ENCODE results near the gene C5orf15.
A peak's percentile ranks its signal among the peaks of the same experiment; 100 is the strongest.
"Not testable (repeated sequence)": the region's sequence is repeated elsewhere in the genome, so short reads cannot be mapped to it uniquely, and the experiment has no call there.

Gene C5orf15

DNA sequence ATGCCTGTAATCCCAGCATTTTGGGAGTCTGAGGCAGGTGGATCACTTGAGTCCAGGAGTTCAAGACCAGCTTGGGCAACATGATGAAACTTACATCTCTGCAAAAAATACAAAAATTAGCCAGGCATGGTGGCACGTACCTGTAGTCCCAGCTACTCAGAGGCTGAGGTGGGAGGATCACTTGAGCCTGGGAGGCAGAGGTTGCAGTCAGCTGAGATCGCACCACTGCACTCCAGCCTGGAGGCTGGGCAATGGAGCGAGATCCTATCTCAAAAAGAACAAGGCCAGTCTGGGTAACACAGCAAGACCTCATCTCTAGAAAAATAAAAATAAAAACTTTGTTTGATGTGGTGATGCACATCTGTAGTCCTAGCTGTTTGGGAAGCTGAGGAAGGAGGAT is 30.8 kb downstream of the C5orf15 start:
- not testable (repeated sequence) for DNase-seq

GRCh38 chr5:133936651-133937015 is 31.8 kb downstream of the C5orf15 start:
- DNase-seq, result no peak

- not testable (repeated sequence) for DNase-seq
Observed at GRCh38 chr5:133935991-133936650, 32.3 kb downstream of the C5orf15 start.

- no peak for DNase-seq
Observed at GRCh38 chr5:133935667-133935940, 32.8 kb downstream of the C5orf15 start.

DNA sequence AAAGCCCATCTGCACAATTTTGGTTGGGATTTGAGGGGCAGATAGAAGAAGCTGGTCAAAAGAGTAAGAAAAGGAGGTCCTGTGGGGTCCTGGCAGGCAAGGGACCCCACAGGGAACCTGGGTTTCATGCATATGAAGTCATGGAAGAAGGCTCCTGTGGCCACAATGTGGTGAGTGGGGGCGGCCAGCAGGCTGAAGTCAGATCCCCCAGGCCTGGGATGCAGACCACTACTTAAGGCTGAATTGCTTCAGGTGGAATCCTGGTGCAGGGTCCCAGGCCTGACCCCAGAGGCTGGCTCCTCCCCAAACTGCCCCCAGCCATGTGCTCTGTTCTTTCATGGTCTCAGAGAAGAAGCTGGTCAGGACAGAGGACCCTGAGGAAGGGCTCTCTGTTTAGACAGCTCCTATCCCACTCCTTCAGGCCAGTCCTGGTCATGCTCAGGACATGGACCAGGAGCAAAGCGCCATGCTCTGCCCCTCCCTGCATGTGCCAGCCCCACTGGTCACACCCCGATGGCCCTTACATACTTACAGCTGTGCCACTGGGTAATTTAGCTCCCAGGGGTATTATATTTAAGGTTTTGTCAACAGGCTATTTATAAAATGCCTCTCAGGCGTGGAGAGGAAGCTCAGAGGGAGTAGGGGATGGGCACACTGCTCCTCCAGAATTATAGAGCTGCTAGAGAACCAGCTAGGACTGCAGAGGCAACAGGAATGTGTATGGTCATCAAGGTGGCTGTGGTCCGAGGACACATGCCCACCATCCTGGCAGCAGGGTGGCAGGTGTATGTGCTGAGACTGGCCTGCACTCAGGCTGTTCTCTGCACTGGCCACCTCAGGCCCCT is 33.4 kb downstream of the C5orf15 start:
- DNase-seq, result no peak

DNA sequence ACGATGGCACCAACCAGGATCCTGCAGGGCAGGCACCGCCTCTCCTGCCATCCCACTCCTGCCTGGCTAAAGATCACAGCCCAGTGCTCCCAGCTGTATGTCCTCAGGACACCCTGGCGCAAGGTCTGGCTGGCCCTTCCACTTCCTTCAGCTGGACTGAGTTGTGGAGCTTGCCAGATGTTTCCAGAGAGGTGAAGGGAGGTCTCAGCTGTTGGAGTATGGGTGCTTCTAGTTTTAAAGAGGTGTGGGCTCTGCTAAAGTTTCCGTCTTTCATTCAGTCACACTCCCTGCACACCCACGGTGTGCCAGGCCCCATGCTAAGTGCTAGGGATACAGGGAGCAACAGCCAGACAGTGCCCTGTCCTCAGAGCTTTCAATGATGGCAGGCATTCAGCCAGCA is 34.1 kb downstream of the C5orf15 start:
- DNase-seq, result no peak

DNA sequence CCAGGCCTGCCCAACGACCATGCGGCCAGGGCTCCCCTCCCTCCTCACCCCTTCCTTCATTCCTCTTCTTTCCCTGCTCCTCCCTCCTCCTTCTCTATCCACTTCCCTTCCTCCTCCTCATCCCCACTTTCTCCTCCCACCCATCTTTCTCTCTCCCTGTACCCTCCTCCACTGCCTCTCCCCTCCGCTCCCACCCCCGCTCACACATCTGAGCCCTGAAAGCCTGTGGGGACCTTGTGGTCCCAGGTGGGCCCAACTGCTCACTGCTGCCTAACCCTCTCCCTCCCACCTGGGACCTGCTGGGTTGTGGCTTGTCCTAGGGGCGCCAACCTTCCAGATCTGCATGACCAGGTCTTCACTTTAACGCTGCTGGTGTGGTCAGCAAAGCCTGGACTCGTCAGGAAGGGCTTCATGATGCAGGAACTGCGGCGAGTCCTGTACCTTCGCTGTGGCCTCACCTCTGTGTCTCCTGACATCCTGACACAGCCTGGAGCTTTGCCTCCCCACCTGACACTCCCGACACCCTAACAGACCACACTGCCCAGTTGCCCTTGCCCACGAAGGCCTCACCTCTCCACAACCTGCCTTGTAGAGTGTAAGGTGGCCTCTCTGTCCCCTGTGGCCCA is 34.6 kb downstream of the C5orf15 start:
- DNase-seq, result no peak

- DNase-seq, result no peak
Observed at GRCh38 chr5:133933169-133933509, 35.3 kb downstream of the C5orf15 start.

DNA sequence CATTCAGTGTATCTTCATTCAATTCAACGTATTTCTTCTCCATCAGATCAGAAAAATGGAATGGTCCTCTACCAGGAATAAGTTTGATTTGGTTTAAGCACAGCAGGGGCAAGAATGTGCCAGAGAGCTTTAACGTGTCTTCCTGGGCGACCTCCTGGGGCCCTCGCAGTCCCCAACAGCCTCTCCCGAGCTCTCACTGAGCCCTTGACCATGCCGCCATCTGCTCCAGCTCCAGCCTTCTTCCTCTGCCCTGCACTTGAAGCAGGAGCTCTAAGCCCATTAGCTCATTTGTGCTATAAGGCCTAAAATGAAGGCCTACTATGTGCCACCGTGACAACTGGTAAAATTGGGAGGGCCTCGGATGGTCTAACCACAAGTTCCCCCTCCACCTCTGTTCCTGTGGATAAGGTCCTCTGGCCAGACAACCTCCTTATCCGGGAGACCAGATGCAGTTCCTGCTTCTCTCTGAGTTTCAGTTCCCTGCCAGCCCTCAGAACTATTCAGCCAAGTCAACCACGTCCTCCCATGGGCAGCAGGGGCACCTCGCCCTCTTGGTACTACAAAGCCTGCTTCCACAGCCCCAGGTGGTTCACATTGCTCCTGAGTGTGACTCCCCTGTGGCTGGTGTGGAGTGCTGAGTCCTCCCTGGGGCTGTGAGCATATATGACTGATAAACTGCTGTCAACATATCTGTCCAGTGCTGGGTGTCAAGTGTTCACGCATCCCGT is 35.8 kb downstream of the C5orf15 start:
- DNase-seq, result no peak

DNA sequence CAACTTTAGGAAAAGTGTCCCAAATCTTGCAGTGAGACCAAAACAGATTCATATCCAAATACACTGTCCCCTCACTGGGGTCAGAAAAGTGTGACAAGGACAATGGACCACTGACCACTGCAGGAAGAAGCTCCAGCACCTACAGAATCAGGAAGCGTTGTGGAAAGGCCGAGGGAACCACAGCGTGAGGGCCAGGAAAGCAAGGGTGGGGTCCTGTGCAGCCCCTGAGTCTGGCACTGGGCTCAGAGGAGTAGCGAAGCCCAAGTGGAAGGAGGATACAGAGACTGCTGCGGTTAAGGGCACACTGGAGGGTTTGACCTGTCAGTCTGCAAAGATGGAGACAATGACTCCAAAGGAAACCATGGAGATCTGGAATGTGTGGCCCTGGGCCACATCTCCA is 36.9 kb downstream of the C5orf15 start:
- no peak for DNase-seq

- no peak for DNase-seq
Observed at GRCh38 chr5:133930813-133931090, 37.7 kb downstream of the C5orf15 start.

DNA sequence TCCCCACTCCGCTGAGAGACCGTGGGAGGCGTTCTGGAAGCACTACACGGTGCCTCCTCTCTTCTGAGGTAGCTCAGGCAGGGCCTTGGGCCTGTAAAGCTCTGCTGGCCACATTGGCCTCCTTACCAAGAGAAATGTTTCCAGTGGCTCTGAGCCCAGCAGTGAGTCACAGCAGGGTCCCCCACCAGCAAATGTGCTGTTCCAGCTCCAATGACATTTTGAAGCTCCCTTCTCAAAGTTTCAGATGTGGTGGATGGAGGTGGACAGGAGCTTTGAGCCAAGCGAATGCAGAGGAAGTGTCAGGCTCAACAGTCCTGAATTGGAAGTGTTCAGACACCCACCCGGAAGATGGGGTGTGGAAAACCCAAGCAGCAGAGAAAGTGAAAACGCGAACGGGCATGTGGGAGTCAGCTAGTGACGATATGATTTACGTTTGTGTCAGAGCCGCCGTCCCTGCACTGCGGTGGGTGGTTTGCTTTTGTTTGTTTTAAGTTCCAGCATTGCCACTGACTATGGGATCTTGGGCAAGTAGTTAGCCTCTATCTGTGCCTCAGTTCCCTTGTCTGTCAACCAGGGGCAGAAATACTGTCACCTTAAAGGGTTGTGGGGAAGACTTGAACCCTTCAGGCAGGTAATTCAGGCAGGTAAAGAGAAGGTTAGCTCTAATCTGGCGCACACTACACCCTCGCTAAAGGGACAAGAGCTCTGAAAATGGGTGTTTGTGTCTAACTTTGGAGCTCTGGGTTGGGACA is 38.2 kb downstream of the C5orf15 start:
- peak; percentile 75 for DNase-seq

DNA sequence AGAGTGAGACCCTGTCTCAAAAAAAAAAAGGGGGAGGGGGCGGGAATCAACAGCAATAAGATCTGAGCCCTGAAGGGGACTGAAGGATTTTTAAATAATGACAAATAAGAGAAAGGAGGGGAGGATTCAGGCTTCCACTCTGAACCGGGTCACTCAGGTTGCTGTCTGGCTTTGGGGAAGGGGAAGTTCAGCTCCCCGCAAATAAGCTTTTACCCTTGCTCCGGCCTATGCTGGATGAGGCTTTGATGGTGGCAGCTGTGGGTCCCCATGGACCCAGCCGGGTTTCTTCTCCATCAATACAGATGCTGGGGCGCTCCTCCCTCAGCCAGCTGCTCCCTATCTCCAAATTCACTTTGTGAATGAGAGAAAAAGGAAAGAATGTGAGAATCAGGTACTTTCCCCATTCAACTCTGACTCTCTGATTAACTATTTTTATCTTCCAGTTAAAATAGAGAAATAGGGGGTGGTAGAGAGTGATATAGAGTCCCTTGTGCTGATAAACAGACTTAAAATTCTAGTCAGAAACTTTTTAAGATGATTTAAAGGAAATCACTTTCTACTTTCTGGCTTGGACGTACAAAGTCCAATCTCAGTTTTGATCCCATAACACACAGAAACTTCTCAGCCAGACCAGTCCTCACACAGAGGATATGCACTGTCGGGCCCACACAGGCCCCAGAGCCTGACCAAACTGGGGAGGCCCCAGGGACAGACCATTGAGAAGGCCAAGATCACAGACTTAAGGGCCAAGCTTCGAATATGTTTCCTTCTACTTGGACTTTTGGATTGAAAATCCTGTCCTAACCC is 39.6 kb downstream of the C5orf15 start:
- DNase-seq, result no peak

GRCh38 chr5:133927300-133928180 is 40.9 kb downstream of the C5orf15 start:
- DNase-seq, result no peak

DNA sequence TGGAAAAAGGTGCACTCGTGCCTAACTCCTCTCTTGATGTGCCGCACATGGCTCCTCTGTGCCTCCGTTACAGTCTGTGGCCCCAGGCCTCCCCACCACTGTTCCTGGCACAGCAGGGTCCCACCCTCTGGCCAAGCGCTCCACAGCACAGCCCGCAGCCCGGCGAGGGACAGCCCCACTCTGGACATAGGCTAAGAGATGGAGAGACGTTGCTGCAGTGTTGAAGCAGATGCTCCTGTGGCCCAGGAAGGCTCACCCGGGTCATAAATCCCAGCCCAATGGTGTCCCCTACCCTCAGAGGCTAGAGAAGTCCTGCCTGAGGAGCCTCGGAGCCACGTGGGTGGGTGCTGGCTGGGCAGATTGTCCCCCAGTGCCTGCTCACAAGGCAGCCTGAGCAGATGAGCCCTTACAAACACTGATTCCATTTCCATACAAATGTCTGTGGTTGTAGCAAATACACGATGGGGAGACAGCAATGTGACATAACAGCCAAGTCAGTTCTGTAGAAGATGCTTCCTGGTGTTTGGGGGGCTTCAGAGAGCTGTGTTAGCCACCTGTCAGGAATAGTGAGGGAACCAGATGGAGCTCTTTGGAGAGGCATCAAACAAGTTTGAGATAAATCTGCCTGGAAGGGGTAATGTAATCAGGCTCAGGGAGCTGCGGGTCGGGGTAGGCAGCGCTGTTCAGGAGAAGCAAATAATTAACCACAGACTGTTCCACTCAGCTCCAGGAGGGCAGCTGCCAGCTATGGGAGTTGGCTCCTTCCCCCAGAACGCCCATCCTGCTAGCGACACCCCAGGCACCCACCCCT is 41.7 kb downstream of the C5orf15 start:
- no peak for DNase-seq

DNA sequence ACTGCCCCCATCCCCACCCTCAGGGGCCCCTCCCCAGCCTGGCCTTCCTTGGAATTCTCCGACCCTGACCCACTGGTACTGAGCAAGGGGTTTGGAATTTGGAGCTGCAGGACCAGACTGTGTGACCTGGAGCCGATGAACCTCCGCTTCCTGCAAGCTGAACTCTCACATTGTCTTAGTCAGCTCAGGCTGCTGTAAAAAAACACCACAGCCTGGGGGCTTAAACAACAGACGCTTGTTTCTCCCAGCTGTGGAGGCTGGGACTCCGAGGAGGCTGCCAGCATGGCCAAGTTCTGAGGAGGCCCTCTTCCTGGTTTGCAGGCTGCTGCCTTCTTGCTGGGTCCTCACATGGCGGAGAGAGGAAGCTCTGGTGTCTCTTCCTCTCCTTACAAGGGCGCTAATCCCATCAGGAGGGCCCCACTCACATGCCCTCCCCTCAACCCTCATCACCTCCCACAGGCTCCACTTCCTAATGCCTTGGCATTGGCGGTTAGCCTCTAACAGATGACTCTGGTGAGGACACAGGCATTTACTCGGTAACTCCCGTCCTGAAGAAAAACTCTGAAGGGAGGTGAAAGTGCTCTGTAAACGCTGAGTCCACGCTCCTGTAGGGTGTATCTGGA is 42.4 kb downstream of the C5orf15 start:
- peak; percentile 34 for DNase-seq

- no peak for DNase-seq
Observed at GRCh38 chr5:133925269-133925668, 43.2 kb downstream of the C5orf15 start.

GRCh38 chr5:133924221-133924920 is 44.1 kb downstream of the C5orf15 start:
- DNase-seq, result no peak

- no peak for DNase-seq
Observed at GRCh38 chr5:133921979-133922378, 46.4 kb downstream of the C5orf15 start.

Measured in fibroblast of skin of back (primary cell).